Stimulated activated CD4-positive, alpha-beta T cell treated with anti-CD3 and anti-CD28 coated beads, Interleukin-15, amount 100 ng/mL, for 48 hours (primary cell): ENCODE measurements around the gene C3orf49.

Experiments
- DNase-seq, 2 donors: peaks; one replicate each; pipeline ENCODE4 v3.0.0-alpha.2; 2020; ENCODE audit warnings: low read depth in 2 of 2

Gene C3orf49

DNA sequence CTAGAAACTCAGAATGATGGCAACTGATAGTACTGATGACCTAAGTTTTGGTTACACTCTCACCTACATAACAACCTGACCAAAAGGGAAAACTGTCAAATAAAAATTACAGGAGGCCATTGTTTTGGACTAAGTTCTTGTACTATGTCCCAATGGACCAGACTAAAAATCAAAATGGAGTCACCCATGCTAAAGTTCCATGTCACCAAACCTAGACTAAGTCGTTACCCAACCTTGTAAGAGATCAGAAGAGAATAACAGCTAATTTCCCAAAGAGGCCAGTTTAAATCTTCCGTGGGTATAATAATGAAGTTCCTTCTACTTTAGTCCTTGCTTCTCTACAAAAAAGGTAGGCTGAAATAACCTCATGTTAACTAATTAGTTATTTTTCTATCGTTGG is 32.2 kb downstream of the C3orf49 start:
- DNase-seq, result no peak

GRCh38 chr3:63853106-63853505 is 34.0 kb downstream of the C3orf49 start:
- DNase-seq, result no peak

DNA sequence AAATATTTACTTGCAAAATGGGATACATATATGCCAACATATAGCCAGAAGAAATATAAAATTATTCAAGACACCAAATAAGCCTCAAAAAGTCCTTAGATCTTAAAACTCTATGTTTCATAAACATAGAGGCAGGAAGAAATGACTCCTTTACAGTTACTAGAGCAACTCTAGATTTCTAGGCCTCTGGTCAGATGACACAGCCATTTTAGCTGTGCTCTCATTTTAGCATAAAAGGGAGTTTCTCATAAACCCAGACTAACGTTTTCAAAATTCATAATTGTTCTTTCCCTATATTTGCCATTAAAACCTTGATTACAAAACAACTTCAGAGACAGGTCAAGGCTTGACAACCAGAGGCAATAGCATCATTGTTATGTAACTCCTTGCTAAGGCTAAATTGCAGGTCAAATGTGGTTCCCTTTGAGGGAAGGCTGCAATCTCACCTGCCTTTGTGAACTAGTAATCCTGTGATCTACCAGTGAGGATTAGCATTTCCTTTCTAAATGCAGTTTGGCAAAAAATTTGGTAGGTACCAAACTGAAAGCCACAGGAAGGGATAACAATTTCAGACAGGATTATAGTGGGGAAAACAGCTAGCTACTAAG is 36.3 kb downstream of the C3orf49 start:
- no peak for DNase-seq

- DNase-seq, result no peak
These were observed 38.2 kb downstream of the C3orf49 start for GRCh38 chr3:63857311-63857710.

GRCh38 chr3:63860776-63861175 is 41.7 kb downstream of the C3orf49 start:
- DNase-seq, result no peak

DNA sequence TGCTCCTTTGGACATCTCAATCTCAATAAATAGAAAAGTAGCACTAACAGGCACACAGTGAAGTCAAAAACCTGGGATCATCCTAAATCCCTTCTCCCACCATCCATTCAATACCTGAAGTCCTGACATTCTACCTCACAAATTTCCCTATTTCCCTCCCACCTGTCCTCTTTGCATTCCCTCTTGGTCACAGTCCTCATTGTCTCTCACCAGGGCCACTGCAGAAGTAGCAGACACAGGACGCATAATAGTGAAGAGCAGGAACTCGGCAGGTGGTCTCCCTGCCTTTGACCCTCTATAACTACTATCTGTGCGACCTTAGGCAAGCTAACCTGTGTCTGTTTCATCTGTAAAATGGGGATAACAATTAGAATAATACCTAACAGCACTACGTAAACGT is 42.2 kb downstream of the C3orf49 start:
- DNase-seq, result no peak

DNA sequence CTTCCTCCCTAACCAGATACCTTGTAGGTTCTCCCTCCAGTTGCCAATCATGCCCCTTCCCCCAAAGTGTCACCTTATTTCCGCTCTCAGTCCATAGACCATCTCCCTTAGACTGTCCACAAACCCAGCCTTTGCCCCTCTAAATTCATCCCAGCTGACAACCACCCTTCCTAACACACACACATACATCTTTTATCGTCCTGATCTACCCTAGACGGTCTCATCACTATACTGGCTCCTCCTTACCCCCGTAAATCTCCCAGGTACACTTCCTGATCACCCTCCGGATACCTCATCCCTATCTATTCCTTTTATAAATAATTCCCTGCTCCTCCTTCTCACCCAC is 43.7 kb downstream of the C3orf49 start:
- no peak for DNase-seq

DNA sequence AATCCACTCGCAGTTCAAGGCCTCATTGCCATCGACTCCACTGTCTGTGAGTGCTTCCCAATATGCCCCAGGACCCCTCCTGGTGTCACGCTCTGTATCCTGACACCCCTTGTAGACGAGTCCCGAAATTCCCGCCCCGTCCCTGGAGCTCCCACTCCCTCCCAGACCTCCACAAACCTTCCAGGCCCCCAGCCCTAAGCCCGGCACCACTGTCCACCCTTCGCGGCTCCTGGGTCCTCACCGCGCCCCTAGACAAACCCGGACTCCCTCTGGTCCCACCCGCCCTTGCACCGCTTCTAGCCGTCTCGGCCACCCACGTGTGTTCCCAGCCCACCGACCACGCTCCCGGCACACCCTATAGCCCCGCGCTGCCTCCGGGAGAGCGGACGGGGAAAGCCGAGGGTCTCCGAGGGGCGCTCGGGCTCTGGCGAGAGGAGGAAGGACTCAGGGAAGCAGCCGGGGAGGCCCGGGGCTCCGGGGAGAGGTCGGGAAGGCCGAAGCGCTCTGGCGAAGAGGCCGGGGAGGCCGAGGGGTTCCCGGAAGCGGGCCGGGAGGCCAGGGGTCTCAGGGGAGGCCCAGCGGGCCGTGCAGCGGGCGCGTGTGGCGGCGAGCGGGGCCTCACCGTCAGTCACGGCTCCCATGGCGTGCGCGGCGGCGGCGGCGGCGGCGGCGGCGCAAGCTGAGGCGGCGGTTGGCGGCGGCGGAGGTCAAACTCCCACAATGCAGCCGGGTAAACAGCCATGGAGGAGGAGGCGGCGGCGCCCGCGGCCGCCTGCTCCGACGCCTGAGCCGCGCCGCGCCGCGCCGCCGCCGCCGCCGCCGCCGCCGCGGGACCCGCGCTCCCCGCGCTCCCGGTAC is 44.3 kb downstream of the C3orf49 start, which contains the start of the genes ATXN7 and THOC7:
ATXN7 (plus strand) TSS at position 718 of the 858 bp plus-strand sequence. CDS start 48,732 bp downstream, outside the sequence.
THOC7 (minus strand) TSS at position 656 of the 858 bp plus-strand sequence; CDS start at position 641, 15 bp downstream.
- DNase-seq, result peak; percentile 40 to 47

- peak; percentile 0 to 14 for DNase-seq
These were observed 45.2 kb downstream of the C3orf49 start for GRCh38 chr3:63864008-63864964.

GRCh38 chr3:63864965-63865327 is 45.8 kb downstream of the C3orf49 start:
- DNase-seq, result no peak

GRCh38 chr3:63867225-63867624 is 48.1 kb downstream of the C3orf49 start:
- DNase-seq, result no peak

- DNase-seq, result no peak
These were observed 51.0 kb downstream of the C3orf49 start for GRCh38 chr3:63869940-63870614.

GRCh38 chr3:63870615-63871005 is 51.5 kb downstream of the C3orf49 start:
- DNase-seq, result no peak

GRCh38 chr3:63872135-63872924 is 53.2 kb downstream of the C3orf49 start:
- DNase-seq, result no peak

GRCh38 chr3:63874769-63875168 is 55.7 kb downstream of the C3orf49 start:
- no peak for DNase-seq

DNA sequence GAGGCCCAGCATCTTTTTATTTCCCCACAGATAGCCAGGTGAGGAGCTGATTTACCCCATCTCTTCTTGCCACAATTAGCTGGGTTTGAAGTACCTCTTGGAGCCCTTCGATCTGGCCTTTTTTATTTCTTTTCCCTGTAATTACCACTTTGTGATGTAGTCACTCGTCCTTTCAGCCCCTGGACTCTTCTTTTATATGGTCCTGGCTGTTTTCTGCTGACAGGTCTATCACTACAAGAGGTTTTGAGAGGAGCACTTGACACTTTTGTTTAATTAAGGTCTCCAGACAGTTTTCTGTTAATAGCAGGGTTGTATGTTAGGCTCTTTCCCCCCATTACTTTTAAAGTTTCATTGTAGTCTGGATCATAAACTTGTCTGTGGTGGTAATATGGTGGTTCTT is 56.4 kb downstream of the C3orf49 start:
- DNase-seq, result no peak

DNA sequence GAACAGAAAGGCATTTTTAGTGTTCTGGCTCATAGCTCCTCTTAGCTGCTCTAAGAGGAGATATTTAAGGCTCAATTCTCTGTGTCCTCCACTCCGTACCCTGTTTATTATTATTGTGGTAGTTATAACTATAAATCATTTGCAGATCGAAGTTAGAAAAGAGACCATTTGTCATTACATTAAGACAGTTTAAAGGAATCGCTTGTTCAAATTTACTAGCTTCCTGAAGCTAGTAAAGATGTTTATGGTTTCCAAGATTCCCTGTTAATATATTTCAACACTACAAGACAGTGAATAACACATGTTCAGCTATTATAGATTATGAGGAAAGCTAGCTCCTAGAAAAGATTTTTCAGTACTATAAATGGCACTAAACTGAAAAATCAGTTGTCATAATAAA is 57.2 kb downstream of the C3orf49 start:
- no peak for DNase-seq

- DNase-seq, result no peak
These were observed 58.8 kb downstream of the C3orf49 start for GRCh38 chr3:63877737-63878393.

GRCh38 chr3:63878394-63879060 is 59.4 kb downstream of the C3orf49 start:
- DNase-seq, result no peak

- no peak for DNase-seq
These were observed 61.6 kb downstream of the C3orf49 start for GRCh38 chr3:63880653-63881052.
